ENCODE results near the gene CNTNAP2. TPM values are rescaled to one million over a fixed set of nuclear protein-coding genes. Genes with fewer than 3 reads are reported as not detected.
"Not testable (repeated sequence)": the region's sequence is repeated elsewhere in the genome, so short reads cannot be mapped to it uniquely, and the experiment has no call there.

The CNTNAP2 gene
- polyA plus RNA-seq, 1 donor: 6.1 TPM

DNA sequence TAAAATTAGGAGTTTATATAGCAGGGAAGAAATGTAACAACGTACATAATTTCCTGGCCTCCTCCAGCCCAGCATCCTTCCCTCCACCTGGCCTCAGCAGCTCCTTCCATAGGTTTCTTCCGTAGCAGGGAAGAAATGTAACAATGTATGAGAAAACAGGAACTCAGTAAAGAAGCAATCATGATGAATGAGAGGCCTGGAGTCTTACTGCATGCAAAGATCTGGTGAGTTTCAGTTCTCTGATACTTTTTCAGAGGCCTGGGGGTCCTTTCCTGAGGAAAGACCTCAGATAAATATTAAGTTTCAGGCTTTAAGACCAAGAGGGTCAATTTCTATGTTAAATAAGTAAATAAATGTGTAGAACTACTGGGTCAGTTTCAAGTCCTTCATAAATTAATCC lies 2318.3 kb downstream of the CNTNAP2 start:
- DNase-seq (ENCODE audit: low read depth): no peak

DNA sequence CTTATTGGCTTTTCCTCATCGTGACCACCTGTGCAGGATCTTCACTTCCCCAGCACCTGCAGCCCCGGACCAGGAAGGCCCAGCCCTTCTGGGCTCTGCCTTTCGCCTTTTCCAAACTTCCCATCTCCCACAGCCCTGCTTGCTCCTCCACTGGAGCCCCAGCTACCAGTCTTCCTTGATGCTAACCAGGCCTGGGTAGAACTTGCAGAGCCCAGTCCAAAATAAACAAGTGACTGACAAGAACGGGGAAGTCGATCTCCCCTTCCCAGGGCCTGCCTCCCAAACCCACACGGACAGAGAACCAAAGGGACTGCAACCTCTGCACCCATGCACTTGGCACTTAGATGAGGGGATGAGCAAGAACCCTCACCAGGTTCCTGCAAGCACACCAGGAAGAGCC lies 2319.1 kb downstream of the CNTNAP2 start:
- DNase-seq (ENCODE audit: low read depth): no peak

DNA sequence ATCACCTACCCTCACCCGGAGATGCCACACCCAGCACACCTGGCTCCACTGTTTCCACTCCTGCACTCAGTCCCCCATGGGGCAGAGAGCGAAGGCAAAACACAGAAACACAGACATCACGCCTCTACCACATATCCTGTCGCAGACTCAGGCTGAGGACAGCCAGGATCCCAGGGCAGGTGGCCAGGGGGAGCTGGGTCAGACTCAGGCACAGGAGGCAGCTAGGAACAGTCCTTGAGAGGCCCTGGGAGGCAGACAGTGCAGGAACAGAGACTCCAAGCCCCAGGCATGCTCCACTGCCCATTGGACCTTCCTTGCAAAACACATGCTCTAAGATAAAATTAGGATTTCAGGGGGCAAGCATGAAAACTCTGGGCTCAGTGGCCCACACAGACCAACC lies 2319.5 kb downstream of the CNTNAP2 start:
- no peak for DNase-seq (ENCODE audit: low read depth)

DNA sequence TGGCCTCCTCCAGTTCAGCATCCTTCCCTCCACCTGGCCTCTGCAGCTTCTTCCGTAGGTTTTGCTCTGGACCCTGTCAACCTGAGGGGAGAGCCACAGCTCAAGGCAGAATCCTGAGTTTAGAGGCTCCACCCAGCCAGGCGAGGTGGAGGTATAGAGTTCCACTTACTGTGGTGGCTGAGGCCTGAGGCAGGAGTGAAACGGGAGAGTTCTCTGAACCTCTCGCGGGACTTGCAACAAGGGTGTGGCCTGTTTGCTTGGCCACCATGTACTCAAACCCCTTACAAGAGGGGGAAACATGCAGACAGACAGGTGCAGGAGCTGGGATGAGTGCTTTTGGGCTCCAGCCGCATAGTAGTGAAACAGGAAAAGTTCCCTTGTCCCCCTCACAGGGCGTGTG lies 2320.0 kb downstream of the CNTNAP2 start:
- DNase-seq (ENCODE audit: low read depth): no peak

DNA sequence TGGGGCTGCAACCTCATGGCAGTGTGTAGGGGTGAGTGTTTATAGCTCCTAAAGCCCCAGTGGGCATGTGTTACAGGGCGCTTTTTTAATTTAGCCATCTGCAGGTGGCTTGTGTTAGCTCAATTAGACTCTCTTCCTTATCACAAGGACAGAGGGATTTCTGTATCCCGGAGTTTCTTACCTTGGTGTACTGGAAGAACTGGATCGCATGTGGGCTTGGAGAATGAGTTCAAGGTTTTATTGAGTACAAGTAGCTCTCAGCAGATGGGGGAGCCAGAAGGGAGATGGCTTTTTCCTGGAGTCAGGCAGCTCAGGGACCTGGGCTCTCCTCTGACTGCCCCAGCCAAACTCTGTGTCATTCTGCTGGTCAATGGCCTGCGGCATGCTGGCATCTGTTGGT lies 2320.4 kb downstream of the CNTNAP2 start:
- DNase-seq (ENCODE audit: low read depth): no peak

DNA sequence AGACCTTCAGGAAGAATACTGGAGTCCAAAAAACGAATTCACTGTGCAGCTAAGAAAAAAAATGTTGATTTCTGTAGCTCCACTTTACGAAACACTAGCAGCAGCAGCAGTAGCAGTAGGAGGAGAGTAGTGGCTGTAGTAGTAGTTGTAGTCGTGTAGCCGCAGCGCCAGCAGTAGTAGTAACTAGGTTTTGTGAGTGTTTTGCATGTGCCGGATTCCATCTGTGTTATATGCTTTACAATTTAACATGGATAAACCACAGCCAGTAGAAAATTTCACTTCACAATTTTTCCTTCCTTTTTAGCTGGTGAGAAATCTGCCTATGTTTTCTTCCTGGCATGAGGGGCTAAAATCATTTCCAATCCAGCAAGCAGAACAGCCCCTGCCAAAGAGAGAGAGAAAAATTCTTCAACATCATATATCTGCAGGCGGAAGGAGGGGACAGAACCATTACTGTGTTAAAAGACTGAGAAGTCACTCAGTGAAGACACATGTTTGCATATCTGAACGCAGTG lies 2325.6 kb downstream of the CNTNAP2 start:
- no peak for DNase-seq (ENCODE audit: low read depth)

DNA sequence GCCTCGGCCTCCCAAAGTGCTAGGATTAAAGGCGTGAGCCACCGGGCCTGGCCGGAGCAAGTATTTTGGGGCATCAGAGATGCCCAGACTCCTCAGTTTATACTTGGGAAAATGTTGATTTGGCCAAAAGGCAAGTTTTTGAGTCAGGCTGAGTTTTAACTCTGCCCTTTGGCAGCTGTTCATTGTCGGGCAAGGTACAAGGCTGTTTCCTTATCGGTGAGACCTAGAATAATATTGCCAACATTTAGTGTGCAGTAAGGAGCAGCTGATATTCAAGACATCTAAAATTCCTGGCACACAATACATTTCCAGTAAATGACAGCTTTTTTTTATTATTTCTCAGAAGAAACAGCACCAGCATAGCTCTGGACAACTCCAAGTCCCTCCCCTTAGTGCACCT lies 2326.3 kb downstream of the CNTNAP2 start:
- no peak for DNase-seq (ENCODE audit: low read depth)

DNA sequence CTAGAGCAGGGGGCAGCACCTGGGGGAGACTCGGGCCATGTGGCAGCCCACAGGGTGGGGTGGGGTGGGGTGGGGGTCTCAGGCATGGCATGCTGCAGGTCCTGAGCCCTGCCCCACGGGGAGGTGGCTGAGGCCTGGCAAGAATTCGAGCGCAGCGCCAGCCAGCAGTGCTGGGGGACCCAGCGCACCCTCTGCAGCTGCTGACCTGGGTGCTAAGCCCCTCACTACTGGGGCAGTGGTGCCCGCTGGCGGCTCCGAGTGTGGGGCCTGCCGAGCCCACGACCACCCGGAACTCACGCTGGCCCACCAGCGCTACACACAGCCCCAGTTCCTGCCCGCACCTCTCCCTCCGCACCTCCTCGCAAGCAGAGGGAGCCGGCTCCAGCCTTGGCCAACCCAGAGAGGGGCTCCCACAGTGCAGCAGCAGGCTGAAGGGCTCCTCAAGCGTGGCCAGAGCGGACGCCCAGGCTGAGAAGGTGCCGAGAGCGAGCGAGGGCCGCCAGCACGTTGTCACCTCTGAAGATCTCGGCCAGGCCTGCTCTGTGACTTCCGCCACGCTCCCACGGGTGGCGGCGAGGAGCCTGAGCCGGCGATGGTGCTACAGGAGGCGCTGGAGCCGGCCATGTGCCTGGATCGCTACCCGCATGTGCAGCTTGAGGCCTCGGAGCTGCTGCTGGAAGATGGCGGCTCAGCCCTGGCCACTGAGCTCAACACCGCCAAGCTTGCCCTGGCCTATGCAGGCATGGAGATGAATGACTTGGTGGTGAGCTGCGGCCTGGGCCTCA lies 2328.9 kb downstream of the CNTNAP2 start:
- no peak for DNase-seq (ENCODE audit: low read depth)

DNA sequence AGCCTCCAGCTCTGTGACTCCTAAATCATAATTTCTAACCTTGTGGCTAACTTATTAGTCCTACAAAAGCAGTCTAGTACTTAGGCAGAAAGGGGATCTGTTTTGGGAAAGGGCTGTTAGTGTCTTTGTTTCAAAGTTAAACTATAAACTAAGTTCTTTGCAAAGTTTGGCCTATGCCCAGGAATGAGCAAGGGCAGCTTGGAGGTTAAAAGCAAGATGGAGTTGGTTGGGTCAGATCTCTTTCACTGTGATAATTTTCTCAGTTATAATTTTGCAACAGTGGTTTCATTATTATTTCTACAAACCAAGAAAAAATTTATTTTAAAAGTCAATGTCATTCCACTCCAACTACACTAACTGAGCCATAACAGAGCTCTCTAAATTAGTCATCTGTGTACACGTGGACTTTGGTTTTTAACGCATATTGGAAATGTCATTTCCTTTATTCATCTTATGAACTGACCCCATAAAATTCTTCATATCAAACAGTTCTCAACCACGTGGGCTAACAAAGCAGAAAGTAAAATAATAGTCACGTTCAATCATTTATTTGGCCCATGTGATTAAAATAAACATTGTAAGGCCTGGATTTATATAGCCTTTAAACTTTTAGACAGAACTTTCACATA lies 2330.7 kb downstream of the CNTNAP2 start:
- no peak for DNase-seq (ENCODE audit: low read depth)

DNA sequence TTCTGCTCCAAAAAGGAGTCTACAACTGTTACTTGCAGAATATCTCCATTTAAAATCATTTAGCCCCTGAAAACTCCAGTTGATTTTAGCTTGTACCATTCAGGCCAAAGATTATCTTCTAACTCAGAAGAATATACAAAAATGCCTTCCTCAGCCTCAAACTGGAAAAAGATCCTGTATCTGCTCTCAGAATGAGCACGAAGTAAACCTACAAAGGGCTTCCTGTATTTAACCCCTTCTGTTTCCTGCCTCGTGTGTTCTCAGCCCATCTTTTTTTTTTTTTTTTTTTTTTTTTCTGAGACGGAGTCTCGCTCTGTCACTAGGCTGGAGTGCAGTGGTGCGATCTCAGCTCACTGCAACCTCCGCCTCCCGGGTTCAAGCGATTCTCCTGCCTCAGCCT lies 2334.9 kb downstream of the CNTNAP2 start:
- DNase-seq (ENCODE audit: low read depth): not testable (repeated sequence)

DNA sequence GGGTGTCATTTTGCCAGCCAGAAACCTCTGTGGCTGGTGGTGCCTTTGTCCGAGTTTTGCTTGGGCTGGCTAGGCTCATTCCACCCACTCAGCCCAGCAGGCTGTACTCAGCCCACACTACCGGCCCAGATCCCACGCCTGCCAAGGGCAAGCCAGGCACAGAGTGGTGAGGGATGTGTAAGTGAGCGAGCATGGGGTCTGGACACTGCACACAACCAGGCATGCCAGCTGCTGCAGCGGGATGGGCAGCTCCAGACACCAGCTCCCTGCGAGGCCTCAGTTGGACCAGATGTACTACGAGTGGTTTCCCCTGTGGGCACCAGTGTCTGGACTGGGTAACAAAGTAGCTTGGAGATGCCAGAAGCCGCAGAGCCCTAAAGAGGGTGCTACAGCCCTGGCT lies 2339.8 kb downstream of the CNTNAP2 start:
- no peak for DNase-seq (ENCODE audit: low read depth)

DNA sequence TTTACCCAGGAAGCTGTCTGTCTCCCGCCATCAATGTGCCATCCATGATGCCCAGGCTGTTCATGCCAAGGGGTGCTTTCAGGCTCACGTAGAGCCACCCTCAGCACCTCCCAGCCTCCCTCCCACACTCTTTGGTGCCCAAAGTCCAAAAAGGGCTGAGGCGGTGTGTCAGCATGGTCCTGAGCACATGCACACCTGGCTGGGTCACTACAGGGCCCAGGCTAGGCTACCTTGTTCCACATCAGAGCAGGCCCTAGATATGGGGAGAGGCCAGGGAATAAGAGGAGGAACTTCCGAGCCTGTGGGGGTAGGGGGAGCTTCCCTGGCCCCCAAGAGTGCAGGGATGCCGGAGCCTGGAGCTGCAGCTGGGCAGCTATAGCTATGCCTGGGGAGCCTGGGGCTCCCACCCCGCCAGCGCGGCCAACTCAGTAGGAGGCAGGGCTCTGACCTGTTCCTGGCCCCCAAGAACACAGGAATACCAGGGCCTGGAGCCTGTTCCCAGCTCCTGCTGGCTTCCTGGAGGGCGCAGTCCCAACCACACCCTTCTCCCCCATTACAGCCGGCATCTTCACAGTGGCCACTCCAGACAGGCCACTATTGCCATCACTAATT lies 2340.8 kb downstream of the CNTNAP2 start:
- DNase-seq (ENCODE audit: low read depth): no peak

DNA sequence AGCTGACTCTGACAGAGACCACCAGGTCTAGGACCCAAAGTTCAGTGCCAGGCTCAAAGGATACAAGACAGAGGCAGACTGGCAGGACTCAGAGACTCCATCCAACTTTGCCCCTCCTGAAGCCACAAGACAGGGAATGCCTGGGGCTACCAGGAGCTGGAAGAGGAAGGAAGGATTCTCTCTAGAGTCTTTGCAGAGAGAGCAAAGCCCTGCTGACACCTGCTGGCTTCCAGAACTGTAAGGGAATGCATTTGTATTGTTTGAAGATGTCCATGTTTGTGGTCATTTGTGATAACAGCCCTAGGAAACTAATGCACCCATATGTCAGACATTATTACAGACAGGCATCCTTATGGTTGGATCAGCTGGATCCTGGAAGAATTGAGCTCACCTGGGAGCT lies 2341.7 kb downstream of the CNTNAP2 start:
- DNase-seq (ENCODE audit: low read depth): no peak

DNA sequence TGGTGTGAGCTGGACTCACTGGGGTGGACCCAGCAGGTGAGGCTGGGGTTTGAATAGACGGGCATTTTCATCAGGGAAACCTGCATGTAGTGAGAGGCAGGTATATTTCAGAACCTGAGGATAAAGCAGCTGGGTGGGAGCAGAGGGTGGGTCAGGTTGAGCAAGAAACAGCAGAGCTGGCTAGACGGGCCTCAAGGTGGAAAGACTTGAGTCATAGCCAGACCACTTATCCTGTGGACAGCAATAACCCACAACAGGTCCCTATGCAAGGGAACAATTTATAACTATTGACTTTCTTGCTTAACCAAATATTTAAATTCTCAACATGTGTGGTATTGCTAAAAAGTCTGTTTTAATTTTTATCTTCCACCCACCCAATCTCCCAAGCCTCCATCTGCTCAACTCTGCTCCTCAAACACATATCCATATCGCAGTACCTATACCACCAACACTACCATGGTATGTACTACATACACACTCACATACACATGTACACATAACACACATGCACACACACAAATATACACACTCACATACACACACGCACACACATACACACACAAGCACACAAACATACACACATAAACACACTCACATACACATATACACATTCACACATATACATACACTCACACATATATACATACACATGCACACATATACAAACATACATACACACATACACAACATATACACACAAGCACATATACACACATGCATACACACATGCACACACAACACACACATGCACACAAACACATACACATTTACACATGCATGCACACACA lies 2345.0 kb downstream of the CNTNAP2 start:
- DNase-seq (ENCODE audit: low read depth): no peak

DNA sequence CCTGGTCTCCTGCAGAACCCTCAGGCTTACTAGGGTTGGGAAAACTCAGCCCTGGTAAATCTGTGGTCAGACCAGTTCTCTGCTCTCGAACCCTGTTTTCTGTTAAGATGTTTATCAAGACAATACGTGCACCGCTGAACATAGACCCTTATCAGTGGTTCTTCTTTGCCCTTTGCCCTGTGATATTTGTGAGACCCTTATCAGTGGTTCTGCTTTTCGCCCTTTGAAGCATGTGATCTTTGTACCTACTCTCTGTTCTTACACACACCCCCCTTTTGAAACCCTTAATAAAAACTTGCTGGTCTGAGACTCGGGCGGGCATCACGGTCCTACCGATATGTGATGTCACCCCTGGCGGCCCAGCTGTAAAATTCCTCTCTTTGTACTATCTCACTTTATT lies 2346.2 kb downstream of the CNTNAP2 start:
- not testable (repeated sequence) for DNase-seq (ENCODE audit: low read depth)

DNA sequence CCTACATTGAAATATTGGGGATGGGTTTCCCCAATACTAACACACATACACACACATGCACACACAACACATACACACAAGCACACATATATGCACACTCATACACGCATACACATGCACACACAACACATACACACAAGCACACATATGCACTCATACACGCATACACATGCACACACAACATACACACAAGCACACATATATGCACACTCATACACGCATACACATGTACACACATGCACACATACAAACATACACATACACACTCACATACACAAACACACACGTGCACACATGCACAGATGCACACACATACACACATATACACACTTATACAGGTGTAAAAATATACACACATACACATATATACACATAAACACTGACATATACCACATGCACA lies 2346.6 kb downstream of the CNTNAP2 start:
- DNase-seq (ENCODE audit: low read depth): no peak

DNA sequence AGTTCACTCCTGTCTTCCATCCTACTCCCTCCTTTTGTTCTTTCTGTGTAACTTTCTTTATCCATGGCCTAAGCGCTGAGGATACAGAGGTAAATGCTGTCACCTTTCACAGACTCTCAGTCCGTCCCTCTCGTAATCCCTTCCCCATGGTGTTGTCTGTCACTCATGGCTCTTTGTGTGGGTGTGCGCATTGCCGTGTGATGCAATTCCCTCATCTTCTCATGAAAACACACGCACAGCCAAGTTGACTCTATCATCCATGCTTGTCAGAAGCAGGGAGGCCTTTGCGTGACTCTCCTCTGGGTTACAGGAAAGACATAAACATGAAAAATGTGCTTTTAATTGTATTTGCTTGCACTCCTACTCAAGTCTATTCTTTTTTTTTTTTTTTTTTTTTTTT lies 2348.3 kb downstream of the CNTNAP2 start:
- DNase-seq (ENCODE audit: low read depth): no peak

DNA sequence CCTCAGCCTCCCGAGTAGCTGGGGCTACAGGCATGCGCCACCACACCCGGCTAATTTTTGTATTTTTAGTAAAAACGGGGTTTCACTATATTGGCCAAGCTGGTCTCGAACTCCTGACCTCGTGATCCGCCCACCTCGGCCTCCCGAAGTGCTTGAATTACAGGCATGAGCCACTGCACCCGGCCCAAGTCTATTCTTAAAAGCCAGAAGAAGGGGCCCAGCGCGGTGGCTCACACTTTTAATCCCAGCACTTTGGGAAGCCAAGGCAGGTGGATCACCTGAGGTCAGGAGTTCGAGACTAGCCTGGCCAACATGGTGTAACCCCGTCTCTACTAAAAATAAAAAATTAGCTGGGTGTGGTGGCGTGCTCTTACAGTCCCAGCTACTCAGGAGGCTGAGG lies 2348.8 kb downstream of the CNTNAP2 start:
- DNase-seq (ENCODE audit: low read depth): not testable (repeated sequence)

DNA sequence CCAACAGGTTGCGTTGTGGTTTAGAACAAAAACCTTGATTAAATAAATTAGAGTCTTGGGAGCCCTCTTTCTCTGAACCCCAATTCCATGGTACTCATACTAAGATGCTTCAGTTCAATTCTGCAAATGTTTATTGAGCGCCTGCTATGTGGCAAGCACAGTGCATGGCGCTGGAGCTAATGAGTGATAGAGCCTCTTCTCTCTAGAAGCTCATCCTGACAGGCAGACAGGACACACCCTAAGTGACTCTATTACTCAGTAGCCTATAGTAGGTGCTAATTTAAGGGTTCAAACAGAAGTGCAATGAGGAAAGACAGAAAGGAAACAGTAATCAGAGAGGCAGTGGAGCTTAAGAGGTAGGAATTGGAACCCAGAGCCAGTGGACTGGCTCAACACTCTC lies 2349.5 kb downstream of the CNTNAP2 start:
- no peak for DNase-seq (ENCODE audit: low read depth)

DNA sequence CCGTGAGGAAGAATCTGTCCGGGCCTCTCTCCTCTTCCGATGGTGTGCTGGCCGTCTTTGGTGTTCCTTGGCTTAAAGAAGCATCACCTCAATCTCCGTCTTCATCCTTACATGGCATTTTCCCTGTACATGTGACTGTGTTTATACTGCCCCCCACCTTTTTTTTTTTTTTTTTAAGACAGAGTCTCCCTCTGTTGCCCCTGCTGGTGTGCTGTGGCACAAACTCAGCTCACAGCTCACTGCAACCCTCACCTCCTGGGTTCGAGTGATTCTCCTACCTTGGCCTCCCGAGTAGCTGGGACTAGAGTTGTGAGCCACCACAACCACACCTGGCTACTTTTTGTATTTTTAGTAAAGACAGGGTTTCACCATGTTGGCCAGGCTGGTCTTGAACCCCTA lies 2352.1 kb downstream of the CNTNAP2 start:
- DNase-seq (ENCODE audit: low read depth): no peak
